A549 (cell line): Measurements from ENCODE around the gene CCSER1.

Experiments
- CBX8 ChIP-seq: fragments of 200-600 bp; sonication (generic); IDR thresholded peaks from 2 replicates; pipeline ENCODE4 v1.6.1; 2016
- CEBPB ChIP-seq, 2 experiments: fragments of >200 bp in 1 of 2; sonication (Bioruptor Twin) in 1 of 2; formaldehyde crosslinking in 1 of 2; IDR thresholded peaks; 2 replicates each; pipeline ENCODE4 v1.6.1; 2012 to 2016
- NPAS2 ChIP-seq: fragments of 250-450 bp; sonication (Bioruptor Pico); IDR thresholded peaks from 2 replicates; pipeline ENCODE4 v1.8.0; 2022; ENCODE audit warnings: mild to moderate bottlenecking, moderate library complexity, borderline replicate concordance
- POLR2A ChIP-seq: IDR thresholded peaks from 2 replicates; pipeline ENCODE4 v1.6.1; 2012; ENCODE audit warnings: mild to moderate bottlenecking, low read length
- RFX5 ChIP-seq: fragments of 450-650 bp; IDR thresholded peaks from 2 replicates; pipeline ENCODE4 v1.7.1; 2014; ENCODE audit warnings: antibody characterized with exemption, mild to moderate bottlenecking, moderate library complexity
- SREBF2 ChIP-seq: fragments of 450-650 bp; IDR thresholded peaks from 2 replicates; pipeline ENCODE4 v1.6.1; 2014; ENCODE audit warnings: mild to moderate bottlenecking, moderate library complexity
- TF ChIP-seq, protein P1 (sequence below): fragments of >200 bp; sonication (Bioruptor Twin); formaldehyde crosslinking; IDR thresholded peaks from 3 replicates; pipeline ENCODE4 v1.5.1; 2016
- TF ChIP-seq, protein P2 (sequence below): fragments of 200-600 bp; sonication (generic); IDR thresholded peaks from 2 replicates; pipeline ENCODE4 v1.6.1; 2016; ENCODE audit warnings: antibody characterized with exemption, mild to moderate bottlenecking, moderate library complexity

DNA sequence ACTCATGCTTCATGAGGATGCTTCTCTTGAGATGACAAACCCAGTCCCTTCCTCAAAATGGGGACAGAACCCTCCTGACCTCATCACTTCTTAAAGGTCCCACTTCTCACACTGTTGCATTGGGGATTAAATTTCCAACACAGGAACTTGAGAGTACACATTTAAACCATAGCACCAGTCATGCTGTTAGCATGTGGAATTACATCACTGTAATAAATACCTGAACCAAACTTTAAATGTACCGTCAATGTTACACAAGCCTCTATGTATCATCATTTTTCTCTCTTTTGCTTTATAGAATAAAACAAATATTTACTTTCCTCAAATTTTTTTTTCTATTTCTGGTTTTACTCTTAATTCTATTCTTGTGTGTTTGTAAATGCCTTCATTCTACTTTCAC, 448.2 kb downstream of the CCSER1 start:
- TF ChIP-seq, protein P1, sequence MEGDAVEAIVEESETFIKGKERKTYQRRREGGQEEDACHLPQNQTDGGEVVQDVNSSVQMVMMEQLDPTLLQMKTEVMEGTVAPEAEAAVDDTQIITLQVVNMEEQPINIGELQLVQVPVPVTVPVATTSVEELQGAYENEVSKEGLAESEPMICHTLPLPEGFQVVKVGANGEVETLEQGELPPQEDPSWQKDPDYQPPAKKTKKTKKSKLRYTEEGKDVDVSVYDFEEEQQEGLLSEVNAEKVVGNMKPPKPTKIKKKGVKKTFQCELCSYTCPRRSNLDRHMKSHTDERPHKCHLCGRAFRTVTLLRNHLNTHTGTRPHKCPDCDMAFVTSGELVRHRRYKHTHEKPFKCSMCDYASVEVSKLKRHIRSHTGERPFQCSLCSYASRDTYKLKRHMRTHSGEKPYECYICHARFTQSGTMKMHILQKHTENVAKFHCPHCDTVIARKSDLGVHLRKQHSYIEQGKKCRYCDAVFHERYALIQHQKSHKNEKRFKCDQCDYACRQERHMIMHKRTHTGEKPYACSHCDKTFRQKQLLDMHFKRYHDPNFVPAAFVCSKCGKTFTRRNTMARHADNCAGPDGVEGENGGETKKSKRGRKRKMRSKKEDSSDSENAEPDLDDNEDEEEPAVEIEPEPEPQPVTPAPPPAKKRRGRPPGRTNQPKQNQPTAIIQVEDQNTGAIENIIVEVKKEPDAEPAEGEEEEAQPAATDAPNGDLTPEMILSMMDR, result no peak
- no peak for TF ChIP-seq NPAS2 (CRISPR knock-in tag)
- no peak for TF ChIP-seq POLR2A
- TF ChIP-seq, protein P2, sequence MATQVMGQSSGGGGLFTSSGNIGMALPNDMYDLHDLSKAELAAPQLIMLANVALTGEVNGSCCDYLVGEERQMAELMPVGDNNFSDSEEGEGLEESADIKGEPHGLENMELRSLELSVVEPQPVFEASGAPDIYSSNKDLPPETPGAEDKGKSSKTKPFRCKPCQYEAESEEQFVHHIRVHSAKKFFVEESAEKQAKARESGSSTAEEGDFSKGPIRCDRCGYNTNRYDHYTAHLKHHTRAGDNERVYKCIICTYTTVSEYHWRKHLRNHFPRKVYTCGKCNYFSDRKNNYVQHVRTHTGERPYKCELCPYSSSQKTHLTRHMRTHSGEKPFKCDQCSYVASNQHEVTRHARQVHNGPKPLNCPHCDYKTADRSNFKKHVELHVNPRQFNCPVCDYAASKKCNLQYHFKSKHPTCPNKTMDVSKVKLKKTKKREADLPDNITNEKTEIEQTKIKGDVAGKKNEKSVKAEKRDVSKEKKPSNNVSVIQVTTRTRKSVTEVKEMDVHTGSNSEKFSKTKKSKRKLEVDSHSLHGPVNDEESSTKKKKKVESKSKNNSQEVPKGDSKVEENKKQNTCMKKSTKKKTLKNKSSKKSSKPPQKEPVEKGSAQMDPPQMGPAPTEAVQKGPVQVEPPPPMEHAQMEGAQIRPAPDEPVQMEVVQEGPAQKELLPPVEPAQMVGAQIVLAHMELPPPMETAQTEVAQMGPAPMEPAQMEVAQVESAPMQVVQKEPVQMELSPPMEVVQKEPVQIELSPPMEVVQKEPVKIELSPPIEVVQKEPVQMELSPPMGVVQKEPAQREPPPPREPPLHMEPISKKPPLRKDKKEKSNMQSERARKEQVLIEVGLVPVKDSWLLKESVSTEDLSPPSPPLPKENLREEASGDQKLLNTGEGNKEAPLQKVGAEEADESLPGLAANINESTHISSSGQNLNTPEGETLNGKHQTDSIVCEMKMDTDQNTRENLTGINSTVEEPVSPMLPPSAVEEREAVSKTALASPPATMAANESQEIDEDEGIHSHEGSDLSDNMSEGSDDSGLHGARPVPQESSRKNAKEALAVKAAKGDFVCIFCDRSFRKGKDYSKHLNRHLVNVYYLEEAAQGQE, result no peak
- no peak for TF ChIP-seq CBX8
- TF ChIP-seq CEBPB (IDR thresholded peaks at IDR 0.05), result no peak
- no peak for TF ChIP-seq SREBF2
- TF ChIP-seq RFX5, result no peak
